GM23338 (cell line): ENCODE data around the gene PNP. TPM values are rescaled to one million over a fixed set of nuclear protein-coding genes. Genes with fewer than 3 reads are reported as not detected.

Source experiments
- ATAC-seq: fragments of 200-7000 bp; cut with Tn5 transposase; 3 replicates; pipeline ENCODE4 v1.9.1; 2020
- DNase-seq: peaks from one replicate; pipeline ENCODE4 v3.0.0-alpha.2; 2015; ENCODE audit warnings: low spot score
- H2AFZ ChIP-seq: fragments of 200-600 bp; sonication (generic); 2 replicates; pipeline ENCODE4 v1.8.0; 2016; ENCODE audit warnings: antibody characterized with exemption, mild to moderate bottlenecking, moderate library complexity
- H3F3A ChIP-seq: fragments of 200-600 bp; sonication (generic); replicated peaks from 2 replicates; pipeline ENCODE4 v1.8.0; 2017; ENCODE audit warnings: antibody characterized with exemption, mixed run types, low read depth
- H3K27ac ChIP-seq: fragments of 200-600 bp; sonication (generic); 2 replicates; pipeline ENCODE4 v1.6.1; 2016; ENCODE audit warnings: low read depth
- H3K27me3 ChIP-seq: fragments of 200-600 bp; sonication (generic); 2 replicates; pipeline ENCODE4 v1.8.0; 2016; ENCODE audit warnings: mild to moderate bottlenecking, mixed run types, moderate library complexity; ENCODE audit not compliant: insufficient read depth
- H3K36me3 ChIP-seq: fragments of 200-600 bp; sonication (generic); 2 replicates; pipeline ENCODE4 v1.8.0; 2016; ENCODE audit warnings: mild to moderate bottlenecking; ENCODE audit not compliant: insufficient read depth
- H3K4me1 ChIP-seq: fragments of 200-600 bp; sonication (generic); 2 replicates; pipeline ENCODE4 v1.8.0; 2016; ENCODE audit warnings: mild to moderate bottlenecking, moderate library complexity; ENCODE audit not compliant: insufficient read depth
- H3K4me2 ChIP-seq: fragments of 200-600 bp; sonication (generic); 2 replicates; pipeline ENCODE4 v1.7.1; 2017; ENCODE audit warnings: mixed run types
- H3K4me3 ChIP-seq: fragments of 200-600 bp; sonication (generic); 2 replicates; pipeline ENCODE4 v1.6.1; 2016; ENCODE audit warnings: mixed run types
- H3K79me2 ChIP-seq: fragments of 200-600 bp; sonication (generic); replicated peaks from 2 replicates; pipeline ENCODE4 v1.8.0; 2017; ENCODE audit warnings: mild to moderate bottlenecking; ENCODE audit not compliant: insufficient read depth
- H3K9me2 ChIP-seq: fragments of 200-600 bp; sonication (generic); 2 replicates; pipeline ENCODE4 v1.8.0; 2017; ENCODE audit not compliant: insufficient read depth
- H4K20me1 ChIP-seq: fragments of 200-600 bp; sonication (generic); replicated peaks from 2 replicates; pipeline ENCODE4 v1.8.0; 2017; ENCODE audit warnings: mild to moderate bottlenecking; ENCODE audit not compliant: insufficient read depth
- H3K27ac Mint-ChIP-seq: 2 replicates; pipeline ENCODE4 v1.8.0; 2020; ENCODE audit warnings: inconsistent platforms, mild to moderate bottlenecking, moderate library complexity, mixed read lengths
- H3K27me3 Mint-ChIP-seq: 3 replicates; pipeline ENCODE4 v1.8.0; 2022; ENCODE audit warnings: low read depth, mild to moderate bottlenecking, moderate library complexity, mixed read lengths, inconsistent platforms; ENCODE audit not compliant: insufficient read depth, poor library complexity
- H3K36me3 Mint-ChIP-seq: 3 replicates; pipeline ENCODE4 v1.8.0; 2021; ENCODE audit warnings: low read depth, mild to moderate bottlenecking, inconsistent platforms, moderate library complexity, mixed read lengths
- H3K4me1 Mint-ChIP-seq: 3 replicates; pipeline ENCODE4 v1.8.0; 2020; ENCODE audit warnings: mild to moderate bottlenecking, inconsistent platforms, mixed read lengths
- H3K4me3 Mint-ChIP-seq: 3 replicates; pipeline ENCODE4 v1.8.0; 2021; ENCODE audit warnings: moderate library complexity, mild to moderate bottlenecking, inconsistent platforms, mixed read lengths
- H3K9me3 Mint-ChIP-seq: 3 replicates; pipeline ENCODE4 v1.8.0; 2020; ENCODE audit warnings: moderate library complexity, mild to moderate bottlenecking, inconsistent platforms, mixed read lengths
- EZH2 ChIP-seq: fragments of 200-600 bp; sonication (generic); IDR thresholded peaks from one replicate; pipeline ENCODE4 v1.8.0; 2017; ENCODE audit warnings: antibody characterized with exemption, mild to moderate bottlenecking, low read depth; ENCODE audit not compliant: unreplicated experiment
- EZH2phosphoT487 ChIP-seq: fragments of 200-600 bp; sonication (generic); IDR thresholded peaks from one replicate; pipeline ENCODE4 v1.8.1; 2018; ENCODE audit warnings: antibody characterized with exemption; ENCODE audit not compliant: unreplicated experiment
- JUNB ChIP-seq: IDR thresholded peaks from one replicate; pipeline ENCODE4 v1.6.1; 2016; ENCODE audit warnings: antibody characterized with exemption; ENCODE audit not compliant: unreplicated experiment
- POLR2AphosphoS5 ChIP-seq: IDR thresholded peaks from 2 replicates; pipeline ENCODE4 v1.6.1; 2016; ENCODE audit warnings: antibody characterized with exemption, low read depth
- STAT1 ChIP-seq: IDR thresholded peaks from one replicate; pipeline ENCODE4 v1.6.1; 2016; ENCODE audit warnings: antibody characterized with exemption; ENCODE audit not compliant: unreplicated experiment
- ZNF331 ChIP-seq: fragments of 250-450 bp; sonication (Bioruptor Pico); IDR thresholded peaks from 2 replicates; pipeline ENCODE4 v1.5.0; 2020; ENCODE audit warnings: low read depth, mild to moderate bottlenecking, moderate library complexity
- long read RNA-seq: library from polyadenylated mRNA; unstranded; transcript quantifications from one replicate; pipeline ENCODE4 v2.0.0, GENCODE V29; 2020; ENCODE audit not compliant: unreplicated experiment
- polyA plus RNA-seq: library from polyadenylated mRNA; unstranded; fragments of >200 nt; fragmentation: Nextera tagmentation; extraction: Ambion mirVana; gene quantifications from 2 replicates; pipeline ENCODE4 v1.2.1, GENCODE V29; 2016
- total RNA-seq: library from RNA; depleted of rRNA; stranded (reverse); fragments of >200 nt; shearing (Covaris generic); gene quantifications from 2 replicates; pipeline ENCODE4 v1.2.3, GENCODE V29; 2014; rRNA removed
- TF ChIP-seq, protein P1 (sequence below): IDR thresholded peaks from 2 replicates; pipeline ENCODE4 v1.6.1; 2016; ENCODE audit warnings: antibody characterized with exemption
- TF ChIP-seq, protein P2 (sequence below): fragments of 250-450 bp; sonication (Bioruptor Pico); IDR thresholded peaks from 2 replicates; pipeline ENCODE4 v1.5.0; 2020; ENCODE audit warnings: mild to moderate bottlenecking, moderate library complexity
- TF ChIP-seq, protein P3 (sequence below), 2 experiments: fragments of 200-600 bp in 1 of 2; sonication (generic) in 1 of 2; conservative IDR thresholded peaks; 2 replicates each; pipeline versions ENCODE4 v1.5.1 to v1.6.1; 2016 to 2017; ENCODE audit warnings: antibody characterized with exemption in 2 of 2, low read depth in 2 of 2, mild to moderate bottlenecking in 2 of 2, moderate library complexity in 1 of 2

The PNP gene
- total RNA-seq (72.3 and 102 TPM in 2 replicates), polyA plus RNA-seq (56.1 and 60.7 TPM in 2 replicates)
- long read RNA-seq, transcript PNP-201 (6 exons, 1,509 nt) = major isoform, 54 of 59 reads
- long read RNA-seq, partial matches to known transcripts = 3 of 59 reads
- long read RNA-seq, other reads (novel, unspliced or antisense) = 2 of 59 reads

DNA sequence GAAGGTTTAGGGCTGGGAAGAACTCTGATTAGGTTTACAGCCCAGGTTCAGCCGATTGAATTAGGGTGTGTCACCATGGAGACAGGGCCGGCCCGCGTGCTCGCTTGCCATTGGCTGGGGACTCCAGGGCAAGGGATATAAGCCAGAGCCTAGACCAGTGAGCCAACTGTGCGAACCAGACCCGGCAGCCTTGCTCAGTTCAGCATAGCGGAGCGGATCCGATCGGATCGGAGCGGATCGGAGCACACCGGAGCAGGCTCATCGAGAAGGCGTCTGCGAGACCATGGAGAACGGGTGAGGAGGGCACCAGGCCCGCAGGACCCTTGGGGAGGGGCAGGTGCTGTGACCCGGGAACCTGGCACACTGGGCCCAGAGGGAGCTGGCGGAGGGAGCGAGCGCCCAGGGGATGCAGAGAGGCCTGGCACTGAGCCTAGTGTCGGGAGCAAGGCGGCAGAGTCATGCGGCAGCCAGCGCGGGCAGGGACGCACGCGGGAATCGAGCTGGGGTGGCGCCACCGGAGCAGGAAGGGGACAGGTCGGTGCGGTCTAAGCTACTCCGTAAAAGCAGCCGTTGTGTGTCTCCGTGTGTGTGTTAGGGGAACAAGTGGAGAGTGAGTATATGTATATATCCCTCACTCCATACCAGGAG lies at the start of gene PNP:
Gene PNP (plus strand): TSS at position 165 of the 648 bp plus-strand sequence. CDS start 119 bp downstream, at position 284.
- Mint-ChIP-seq H3K27me3 (peaks cover 14% of the 10 kb centered on the region), H3K27ac (peak within 1 kb of the TSS; percentile 98), H3K4me3 (peak within 1 kb of the TSS; percentile 99), H3K36me3 (peaks cover 32% of the 10 kb centered on the region), H3K4me1 (peaks cover 20% of the 10 kb centered on the region; the same call in 2 of the 3 replicates), H3K9me3 (no peaks in the 10 kb centered on the region)
- Histone ChIP-seq H2AFZ (peak within 1 kb of the TSS; percentile 93), H3K36me3 (peaks cover 14% of the 10 kb centered on the region; the same call in 1 of the 2 replicates), H3K27ac (no peak within 1 kb of the TSS), H3K4me3 (peak within 1 kb of the TSS; percentile 91), H3K79me2 (peaks cover 40% of the 10 kb centered on the region), H3K4me1 (peaks cover 19% of the 10 kb centered on the region), H3K27me3 (no peaks in the 10 kb centered on the region), H3K4me2 (peak within 1 kb of the TSS; percentile 98), H4K20me1 (peaks cover 3% of the 10 kb centered on the region), H3K9me2 (no peaks in the 10 kb centered on the region), H3F3A (peaks cover 13% of the 10 kb centered on the region; the same call in 1 of the 2 replicates)
- TF ChIP-seq, protein P1, sequence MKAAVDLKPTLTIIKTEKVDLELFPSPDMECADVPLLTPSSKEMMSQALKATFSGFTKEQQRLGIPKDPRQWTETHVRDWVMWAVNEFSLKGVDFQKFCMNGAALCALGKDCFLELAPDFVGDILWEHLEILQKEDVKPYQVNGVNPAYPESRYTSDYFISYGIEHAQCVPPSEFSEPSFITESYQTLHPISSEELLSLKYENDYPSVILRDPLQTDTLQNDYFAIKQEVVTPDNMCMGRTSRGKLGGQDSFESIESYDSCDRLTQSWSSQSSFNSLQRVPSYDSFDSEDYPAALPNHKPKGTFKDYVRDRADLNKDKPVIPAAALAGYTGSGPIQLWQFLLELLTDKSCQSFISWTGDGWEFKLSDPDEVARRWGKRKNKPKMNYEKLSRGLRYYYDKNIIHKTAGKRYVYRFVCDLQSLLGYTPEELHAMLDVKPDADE = no peak
- peak; percentile 99 for TF ChIP-seq POLR2AphosphoS5
- DNase-seq (peak; percentile 97), ATAC-seq (peak; percentile 97)

DNA sequence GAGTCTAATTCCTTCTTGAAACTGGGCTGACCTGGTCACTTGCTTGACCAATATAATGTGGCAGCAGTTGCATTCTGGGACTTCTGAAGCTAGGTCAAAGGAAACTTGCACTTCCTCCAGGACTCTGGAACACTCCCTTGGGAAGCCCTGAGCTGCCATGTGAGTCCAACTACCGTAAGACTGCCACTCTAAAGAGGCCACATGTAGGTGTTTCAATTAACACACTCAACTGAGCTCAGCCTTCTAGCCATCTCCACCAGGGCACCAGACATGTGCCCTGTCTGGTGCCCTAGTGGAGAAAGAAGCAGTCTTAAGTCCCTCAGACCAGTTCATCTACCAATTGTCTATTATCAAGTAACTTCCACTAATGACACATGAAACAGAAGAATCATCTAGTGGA lies 49.8 kb upstream of the PNP start:
- ATAC-seq (no peak), DNase-seq (no peak)
- Histone ChIP-seq H3K4me3 (no peak overlapping the region), H3K4me1 (peaks cover 20% of the 10 kb centered on the region), H3F3A (0 out of 2 replicates have a peak, but pooled peaks cover 9% of the 10 kb centered on the region), H2AFZ (peak overlapping the region; percentile 56; the same call in 1 of the 2 replicates), H4K20me1 (no peaks in the 10 kb centered on the region), H3K27me3 (peaks cover 4% of the 10 kb centered on the region; the same call in 1 of the 2 replicates), H3K36me3 (no peaks in the 10 kb centered on the region), H3K27ac (no peak overlapping the region), H3K79me2 (no peaks in the 10 kb centered on the region), H3K9me2 (no peaks in the 10 kb centered on the region), H3K4me2 (no peak overlapping the region)
- H3K36me3 Mint-ChIP-seq = no peaks in the 10 kb centered on the region
- peaks cover 22% of the 10 kb centered on the region for H3K4me1 Mint-ChIP-seq
- H3K4me3 Mint-ChIP-seq = no peak overlapping the region
- H3K27ac Mint-ChIP-seq = no peak overlapping the region
- peaks cover 6% of the 10 kb centered on the region for H3K27me3 Mint-ChIP-seq
- H3K9me3 Mint-ChIP-seq = no peaks in the 10 kb centered on the region
- TF ChIP-seq, protein P2, sequence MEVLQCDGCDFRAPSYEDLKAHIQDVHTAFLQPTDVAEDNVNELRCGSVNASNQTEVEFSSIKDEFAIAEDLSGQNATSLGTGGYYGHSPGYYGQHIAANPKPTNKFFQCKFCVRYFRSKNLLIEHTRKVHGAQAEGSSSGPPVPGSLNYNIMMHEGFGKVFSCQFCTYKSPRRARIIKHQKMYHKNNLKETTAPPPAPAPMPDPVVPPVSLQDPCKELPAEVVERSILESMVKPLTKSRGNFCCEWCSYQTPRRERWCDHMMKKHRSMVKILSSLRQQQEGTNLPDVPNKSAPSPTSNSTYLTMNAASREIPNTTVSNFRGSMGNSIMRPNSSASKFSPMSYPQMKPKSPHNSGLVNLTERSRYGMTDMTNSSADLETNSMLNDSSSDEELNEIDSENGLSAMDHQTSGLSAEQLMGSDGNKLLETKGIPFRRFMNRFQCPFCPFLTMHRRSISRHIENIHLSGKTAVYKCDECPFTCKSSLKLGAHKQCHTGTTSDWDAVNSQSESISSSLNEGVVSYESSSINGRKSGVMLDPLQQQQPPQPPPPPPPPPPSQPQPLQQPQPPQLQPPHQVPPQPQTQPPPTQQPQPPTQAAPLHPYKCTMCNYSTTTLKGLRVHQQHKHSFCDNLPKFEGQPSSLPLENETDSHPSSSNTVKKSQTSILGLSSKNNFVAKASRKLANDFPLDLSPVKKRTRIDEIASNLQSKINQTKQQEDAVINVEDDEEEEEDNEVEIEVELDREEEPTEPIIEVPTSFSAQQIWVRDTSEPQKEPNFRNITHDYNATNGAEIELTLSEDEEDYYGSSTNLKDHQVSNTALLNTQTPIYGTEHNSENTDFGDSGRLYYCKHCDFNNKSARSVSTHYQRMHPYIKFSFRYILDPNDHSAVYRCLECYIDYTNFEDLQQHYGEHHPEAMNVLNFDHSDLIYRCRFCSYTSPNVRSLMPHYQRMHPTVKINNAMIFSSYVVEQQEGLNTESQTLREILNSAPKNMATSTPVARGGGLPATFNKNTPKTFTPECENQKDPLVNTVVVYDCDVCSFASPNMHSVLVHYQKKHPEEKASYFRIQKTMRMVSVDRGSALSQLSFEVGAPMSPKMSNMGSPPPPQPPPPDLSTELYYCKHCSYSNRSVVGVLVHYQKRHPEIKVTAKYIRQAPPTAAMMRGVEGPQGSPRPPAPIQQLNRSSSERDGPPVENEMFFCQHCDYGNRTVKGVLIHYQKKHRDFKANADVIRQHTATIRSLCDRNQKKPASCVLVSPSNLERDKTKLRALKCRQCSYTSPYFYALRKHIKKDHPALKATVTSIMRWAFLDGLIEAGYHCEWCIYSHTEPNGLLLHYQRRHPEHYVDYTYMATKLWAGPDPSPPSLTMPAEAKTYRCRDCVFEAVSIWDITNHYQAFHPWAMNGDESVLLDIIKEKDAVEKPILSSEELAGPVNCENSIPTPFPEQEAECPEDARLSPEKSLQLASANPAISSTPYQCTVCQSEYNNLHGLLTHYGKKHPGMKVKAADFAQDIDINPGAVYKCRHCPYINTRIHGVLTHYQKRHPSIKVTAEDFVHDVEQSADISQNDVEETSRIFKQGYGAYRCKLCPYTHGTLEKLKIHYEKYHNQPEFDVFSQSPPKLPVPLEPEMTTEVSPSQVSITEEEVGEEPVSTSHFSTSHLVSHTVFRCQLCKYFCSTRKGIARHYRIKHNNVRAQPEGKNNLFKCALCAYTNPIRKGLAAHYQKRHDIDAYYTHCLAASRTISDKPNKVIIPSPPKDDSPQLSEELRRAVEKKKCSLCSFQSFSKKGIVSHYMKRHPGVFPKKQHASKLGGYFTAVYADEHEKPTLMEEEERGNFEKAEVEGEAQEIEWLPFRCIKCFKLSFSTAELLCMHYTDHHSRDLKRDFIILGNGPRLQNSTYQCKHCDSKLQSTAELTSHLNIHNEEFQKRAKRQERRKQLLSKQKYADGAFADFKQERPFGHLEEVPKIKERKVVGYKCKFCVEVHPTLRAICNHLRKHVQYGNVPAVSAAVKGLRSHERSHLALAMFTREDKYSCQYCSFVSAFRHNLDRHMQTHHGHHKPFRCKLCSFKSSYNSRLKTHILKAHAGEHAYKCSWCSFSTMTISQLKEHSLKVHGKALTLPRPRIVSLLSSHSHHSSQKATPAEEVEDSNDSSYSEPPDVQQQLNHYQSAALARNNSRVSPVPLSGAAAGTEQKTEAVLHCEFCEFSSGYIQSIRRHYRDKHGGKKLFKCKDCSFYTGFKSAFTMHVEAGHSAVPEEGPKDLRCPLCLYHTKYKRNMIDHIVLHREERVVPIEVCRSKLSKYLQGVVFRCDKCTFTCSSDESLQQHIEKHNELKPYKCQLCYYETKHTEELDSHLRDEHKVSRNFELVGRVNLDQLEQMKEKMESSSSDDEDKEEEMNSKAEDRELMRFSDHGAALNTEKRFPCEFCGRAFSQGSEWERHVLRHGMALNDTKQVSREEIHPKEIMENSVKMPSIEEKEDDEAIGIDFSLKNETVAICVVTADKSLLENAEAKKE (CRISPR knock-in tag) = no peak
- TF ChIP-seq STAT1 (no peak), ZNF331 (CRISPR knock-in tag) (no peak), JUNB (no peak), EZH2phosphoT487 (no peak), EZH2 (no peak), POLR2AphosphoS5 (no peak)
- TF ChIP-seq, protein P3, sequence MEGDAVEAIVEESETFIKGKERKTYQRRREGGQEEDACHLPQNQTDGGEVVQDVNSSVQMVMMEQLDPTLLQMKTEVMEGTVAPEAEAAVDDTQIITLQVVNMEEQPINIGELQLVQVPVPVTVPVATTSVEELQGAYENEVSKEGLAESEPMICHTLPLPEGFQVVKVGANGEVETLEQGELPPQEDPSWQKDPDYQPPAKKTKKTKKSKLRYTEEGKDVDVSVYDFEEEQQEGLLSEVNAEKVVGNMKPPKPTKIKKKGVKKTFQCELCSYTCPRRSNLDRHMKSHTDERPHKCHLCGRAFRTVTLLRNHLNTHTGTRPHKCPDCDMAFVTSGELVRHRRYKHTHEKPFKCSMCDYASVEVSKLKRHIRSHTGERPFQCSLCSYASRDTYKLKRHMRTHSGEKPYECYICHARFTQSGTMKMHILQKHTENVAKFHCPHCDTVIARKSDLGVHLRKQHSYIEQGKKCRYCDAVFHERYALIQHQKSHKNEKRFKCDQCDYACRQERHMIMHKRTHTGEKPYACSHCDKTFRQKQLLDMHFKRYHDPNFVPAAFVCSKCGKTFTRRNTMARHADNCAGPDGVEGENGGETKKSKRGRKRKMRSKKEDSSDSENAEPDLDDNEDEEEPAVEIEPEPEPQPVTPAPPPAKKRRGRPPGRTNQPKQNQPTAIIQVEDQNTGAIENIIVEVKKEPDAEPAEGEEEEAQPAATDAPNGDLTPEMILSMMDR (conservative IDR thresholded peaks at IDR 0.05; ENCODE audit: low read depth in 2 of 2) = no peak
- TF ChIP-seq, protein P1 = no peak
